A204.1 (cell line): ENCODE results near the gene DYNLT2.
"Not testable (repeated sequence)": the region's sequence is repeated elsewhere in the genome, so short reads cannot be mapped to it uniquely, and the experiment has no call there.

Experiments used
- FAIRE-seq: peaks from 2 replicates; lab custom pipeline; 2012; peaks lifted over from hg19 to GRCh38; lab: Jason Lieb, UNC

Gene DYNLT2

GRCh38 chr6:169697115-169697514 is 54.3 kb downstream of the DYNLT2 start:
- not testable (repeated sequence) for FAIRE-seq

- FAIRE-seq: no peak
These were observed 56.2 kb downstream of the DYNLT2 start for GRCh38 chr6:169695131-169695530.

- FAIRE-seq: no peak
These were observed 58.9 kb downstream of the DYNLT2 start for GRCh38 chr6:169692516-169692915.

- FAIRE-seq: no peak
These were observed 60.1 kb downstream of the DYNLT2 start for GRCh38 chr6:169691260-169691659.
